H1 (cell line): ENCODE results near the gene SMAD1. TPM values are rescaled to one million over a fixed set of nuclear protein-coding genes. Genes with fewer than 3 reads are reported as not detected.

Experiments
- CTCF ChIA-PET: fragments of 300-600 bp; sonication (Branson Sonifier 250); formaldehyde crosslinking; loops from one replicate; lab custom pipeline; 2021; ENCODE audit not compliant: partially characterized antibody; lab: Charles Lee
- POLR2A ChIA-PET: fragments of 300-600 bp; sonication (Branson Sonifier 250); formaldehyde crosslinking; loops from one replicate; lab custom pipeline; 2021; ENCODE audit warnings: inconsistent platforms; ENCODE audit not compliant: partially characterized antibody; lab: Charles Lee
- DNase-seq, 2 experiments: peaks; one replicate each; pipeline versions ENCODE4 v3.0.0 to v3.0.0-alpha.2; 2010 to 2022; ENCODE audit warnings: low spot score in 2 of 2, low read depth in 1 of 2, mixed read lengths in 1 of 2
- FAIRE-seq: peaks from 2 replicates; lab custom pipeline; 2011; peaks lifted over from hg19 to GRCh38; lab: Jason Lieb, UNC
- H2AFZ ChIP-seq: 2 replicates; pipeline ENCODE4 v1.8.1; 2012; ENCODE audit warnings: low read length, inconsistent platforms
- H2AK5ac ChIP-seq: 2 replicates; pipeline ENCODE4 v1.6.1; 2013; ENCODE audit warnings: low read depth, low read length
- H2BK120ac ChIP-seq: replicated peaks from 2 replicates; pipeline ENCODE3; 2013; ENCODE audit warnings: low read depth, low read length, inconsistent platforms
- H2BK12ac ChIP-seq: 2 replicates; pipeline ENCODE4 v1.6.1; 2013; ENCODE audit warnings: low read depth, low read length
- H2BK15ac ChIP-seq: 2 replicates; pipeline ENCODE4 v1.6.1; 2013; ENCODE audit warnings: low read length
- H2BK20ac ChIP-seq: 2 replicates; pipeline ENCODE4 v1.6.1; 2013; ENCODE audit warnings: low read length
- H2BK5ac ChIP-seq: 2 replicates; pipeline ENCODE4 v1.6.1; 2013; ENCODE audit warnings: low read depth, low read length
- H3K14ac ChIP-seq: 2 replicates; pipeline ENCODE4 v1.6.1; 2013; ENCODE audit warnings: inconsistent platforms; ENCODE audit not compliant: insufficient read length
- H3K18ac ChIP-seq: 2 replicates; pipeline ENCODE4 v1.6.1; 2013; ENCODE audit warnings: low read length; ENCODE audit errors: extremely low read depth
- H3K23ac ChIP-seq: 2 replicates; pipeline ENCODE4 v1.6.1; 2013; ENCODE audit warnings: inconsistent platforms; ENCODE audit not compliant: insufficient read length
- H3K23me2 ChIP-seq: 2 replicates; pipeline ENCODE4 v1.6.1; 2013; ENCODE audit warnings: low read depth, low read length
- H3K27ac ChIP-seq: 2 replicates; pipeline ENCODE4 v1.6.1; 2011; ENCODE audit warnings: low read depth, low read length, inconsistent platforms
- H3K27me3 ChIP-seq, 4 experiments: replicated peaks in 1 of 4; 1 replicate in 1 of 4; 2 replicates in 3 of 4; pipeline versions ENCODE4 v1.6.1 to v1.8.1; 2011 to 2013; ENCODE audit warnings: low read length in 3 of 4, mild to moderate bottlenecking in 3 of 4, inconsistent platforms in 2 of 4, mixed read lengths in 2 of 4, moderate library complexity in 1 of 4; ENCODE audit not compliant: control insufficient read depth in 3 of 4, insufficient read depth in 3 of 4; ENCODE audit errors: extremely low read depth in 1 of 4
- H3K36me3 ChIP-seq, 4 experiments: 2 replicates each; pipeline versions ENCODE4 v1.6.1 to v1.8.1; 2011 to 2013; ENCODE audit warnings: mild to moderate bottlenecking in 4 of 4, low read length in 3 of 4, moderate library complexity in 2 of 4, control low read depth in 1 of 4, inconsistent platforms in 1 of 4; ENCODE audit not compliant: insufficient read depth in 4 of 4, control insufficient read depth in 2 of 4
- H3K4ac ChIP-seq: replicated peaks from 2 replicates; pipeline ENCODE3; 2013; ENCODE audit warnings: low read length, low read depth, mixed read lengths, inconsistent platforms; ENCODE audit not compliant: insufficient read length
- H3K4me1 ChIP-seq, 4 experiments: replicated peaks in 1 of 4; 1 replicate in 1 of 4; 2 replicates in 3 of 4; pipeline versions ENCODE4 v1.6.1 to v1.8.1; 2011 to 2013; ENCODE audit warnings: low read length in 3 of 4, inconsistent platforms in 2 of 4, mixed read lengths in 1 of 4; ENCODE audit not compliant: insufficient read depth in 4 of 4, control insufficient read depth in 3 of 4
- H3K4me2 ChIP-seq, 2 experiments: 2 replicates each; pipeline versions ENCODE4 v1.6.1 to v1.8.1; 2011 to 2013; ENCODE audit warnings: low read depth in 2 of 2, low read length in 2 of 2, control low read depth in 1 of 2, inconsistent platforms in 1 of 2, mild to moderate bottlenecking in 1 of 2; ENCODE audit not compliant: insufficient read depth in 1 of 2
- H3K4me3 ChIP-seq, 4 experiments: fragments of 200-600, 300-600 bp in 1 of 4; sonication (generic), shearing (Covaris generic), sonication (Bioruptor Twin) in 1 of 4; 2 replicates each; pipeline versions ENCODE4 v1.5.1 to v1.8.1; 2011 to 2016; ENCODE audit warnings: low read length in 4 of 4, low read depth in 3 of 4, control low read depth in 2 of 4, inconsistent platforms in 2 of 4, mild to moderate bottlenecking in 2 of 4, mixed read lengths in 1 of 4, moderate library complexity in 1 of 4; ENCODE audit not compliant: insufficient read depth in 2 of 4; ENCODE audit errors: extremely low read depth in 1 of 4
- H3K56ac ChIP-seq: replicated peaks from 2 replicates; pipeline ENCODE3; 2013; ENCODE audit warnings: low read depth, mild to moderate bottlenecking, mixed read lengths, low read length, inconsistent platforms; ENCODE audit not compliant: insufficient read length
- H3K79me1 ChIP-seq: 2 replicates; pipeline ENCODE4 v1.6.1; 2013; ENCODE audit warnings: low read depth, low read length, control low read depth
- H3K79me2 ChIP-seq, 2 experiments: 2 replicates each; pipeline versions ENCODE4 v1.6.1 to v1.8.1; 2012 to 2013; ENCODE audit warnings: low read length in 2 of 2, mild to moderate bottlenecking in 2 of 2, inconsistent platforms in 1 of 2; ENCODE audit not compliant: insufficient read depth in 2 of 2, control insufficient read depth in 1 of 2
- H3K9ac ChIP-seq, 4 experiments: replicated peaks in 1 of 4; 1 replicate in 1 of 4; 2 replicates in 3 of 4; pipeline versions ENCODE4 v1.6.1 to v1.8.1; 2011 to 2013; ENCODE audit warnings: low read depth in 3 of 4, low read length in 3 of 4, control low read depth in 2 of 4, mild to moderate bottlenecking in 2 of 4, moderate library complexity in 2 of 4, inconsistent platforms in 1 of 4; ENCODE audit errors: extremely low read depth in 1 of 4
- H3K9me3 ChIP-seq, 2 experiments: 2 replicates each; pipeline versions ENCODE4 v1.6.1 to v1.8.1; 2012 to 2013; ENCODE audit warnings: mild to moderate bottlenecking in 2 of 2, moderate library complexity in 2 of 2, control low read depth in 1 of 2, inconsistent platforms in 1 of 2, low read depth in 1 of 2, low read length in 1 of 2, mixed read lengths in 1 of 2; ENCODE audit not compliant: insufficient read depth in 2 of 2
- H4K20me1 ChIP-seq, 2 experiments: replicated peaks in 1 of 2; 2 replicates each; pipeline versions ENCODE3 to v1.8.1; 2011 to 2013; ENCODE audit warnings: inconsistent platforms in 2 of 2, low read length in 2 of 2, mild to moderate bottlenecking in 1 of 2; ENCODE audit not compliant: insufficient read depth in 2 of 2, control insufficient read depth in 1 of 2
- H4K5ac ChIP-seq: 2 replicates; pipeline ENCODE4 v1.6.1; 2013; ENCODE audit warnings: low read length, low read depth, mixed read lengths, inconsistent platforms; ENCODE audit not compliant: insufficient read length
- H4K8ac ChIP-seq: 2 replicates; pipeline ENCODE4 v1.8.0; 2013; ENCODE audit warnings: mild to moderate bottlenecking, moderate library complexity, low read length, inconsistent platforms; ENCODE audit not compliant: insufficient read depth; ENCODE audit errors: extremely low read depth
- H4K91ac ChIP-seq: replicated peaks from 2 replicates; pipeline ENCODE3; 2013; ENCODE audit warnings: low read length, mixed read lengths, inconsistent platforms; ENCODE audit not compliant: insufficient read length
- BCL11A ChIP-seq, 2 experiments: IDR thresholded peaks; one replicate each; pipeline ENCODE4 v1.6.1; 2011; ENCODE audit warnings: low read depth in 2 of 2, low read length in 2 of 2, mild to moderate bottlenecking in 2 of 2
- BRCA1 ChIP-seq: IDR thresholded peaks from 2 replicates; pipeline ENCODE4 v1.6.1; 2012; ENCODE audit warnings: low read depth, low read length, improper control_type of control experiment
- CBX8 ChIP-seq: fragments of 300-800, 300-1000 bp; sonication (generic); IDR thresholded peaks from 2 replicates; pipeline ENCODE4 v1.7.1; 2016; ENCODE audit warnings: low read depth, low read length, borderline replicate concordance
- CHD2 ChIP-seq: IDR thresholded peaks from 2 replicates; pipeline ENCODE4 v1.6.1; 2012; ENCODE audit warnings: low read length, improper control_type of control experiment
- CREB1 ChIP-seq: IDR thresholded peaks from 2 replicates; pipeline ENCODE4 v1.6.1; 2012; ENCODE audit warnings: inconsistent platforms
- JUN ChIP-seq: IDR thresholded peaks from 2 replicates; pipeline ENCODE4 v1.6.1; 2011; ENCODE audit warnings: low read depth, mild to moderate bottlenecking, improper control_type of control experiment, low read length
- PHF8 ChIP-seq: fragments of 200-600 bp; sonication (generic); conservative IDR thresholded peaks from 2 replicates; pipeline ENCODE4 v1.7.1; 2012; ENCODE audit warnings: low read depth, mild to moderate bottlenecking, inconsistent platforms, low read length, moderate library complexity
- SIN3A ChIP-seq, 2 experiments: IDR thresholded peaks in 1 of 2; conservative IDR thresholded peaks in 1 of 2; 2 replicates each; pipeline ENCODE4 v1.6.1; 2011 to 2012; ENCODE audit warnings: low read length in 2 of 2, improper control_type of control experiment in 1 of 2, low read depth in 1 of 2, mild to moderate bottlenecking in 1 of 2
- SIRT6 ChIP-seq: IDR thresholded peaks from one replicate; pipeline ENCODE4 v1.7.1; 2012; ENCODE audit warnings: low read length, inconsistent platforms
- TAF1 ChIP-seq: IDR thresholded peaks from 2 replicates; pipeline ENCODE4 v1.6.1; 2011; ENCODE audit warnings: mild to moderate bottlenecking, low read depth, low read length
- TBP ChIP-seq: IDR thresholded peaks from 2 replicates; pipeline ENCODE4 v1.6.1; 2011; ENCODE audit warnings: low read depth, low read length, improper control_type of control experiment
- WGBS, 2 experiments: shearing (Covaris generic) in 1 of 2; methylation state at CpG; one replicate each; pipeline versions ENCODE4 v1.1.6 to v1.1.7; 2013 to 2015; ENCODE audit warnings: low lambda C conversion rate in 2 of 2, mixed read lengths in 2 of 2, inconsistent platforms in 1 of 2, low coverage in 1 of 2, missing lambda C conversion rate in 1 of 2; ENCODE audit not compliant: insufficient replicate concordance in 2 of 2, insufficient coverage in 1 of 2, insufficient read length in 1 of 2; ENCODE audit errors: extremely low coverage in 1 of 2, missing lambda C conversion rate in 1 of 2; 5-methylcytosine and 5-hydroxymethylcytosine counted together
- polyA plus RNA-seq, 7 experiments: library from polyadenylated mRNA; depleted of rRNA in 3 of 7; stranded (reverse) in 5 of 7; unstranded in 2 of 7; fragments of >200 nt in 5 of 7; fragments of 200-250 nt in 2 of 7; gene quantifications; 1 replicate in 5 of 7; 2 replicates in 1 of 7; 4 replicates in 1 of 7; pipeline versions ENCODE4 v1.2.1 to v1.2.3, GENCODE V29; 2011 to 2013; ENCODE audit warnings: missing spikeins in 2 of 7, mixed read lengths in 2 of 7
- total RNA-seq: library from RNA; stranded (reverse); fragmentation: NEBNext Ultra II Directional; extraction: Animal tissue kit (Norgen Biotek cat#: 25700); gene quantifications from 2 replicates; pipeline ENCODE4 v1.2.1, GENCODE V29; 2021
- TF ChIP-seq, protein P1 (sequence below), 3 experiments: IDR thresholded peaks; 1 replicate in 2 of 3; 2 replicates in 1 of 3; pipeline versions ENCODE4 v1.5.1 to v1.6.1; 2011; ENCODE audit warnings: low read length in 3 of 3, mild to moderate bottlenecking in 3 of 3, inconsistent platforms in 2 of 3, low read depth in 1 of 3, moderate library complexity in 1 of 3; ENCODE audit not compliant: insufficient read depth in 1 of 3; ENCODE audit errors: control extremely low read depth in 1 of 3

SMAD1 gene
- total and polyA plus RNA-seq, 2 of the 8 experiments (the other 6 are each of a cell fraction or from before 2014, with no cell fraction given), result 22.6 to 25.3 TPM

DNA sequence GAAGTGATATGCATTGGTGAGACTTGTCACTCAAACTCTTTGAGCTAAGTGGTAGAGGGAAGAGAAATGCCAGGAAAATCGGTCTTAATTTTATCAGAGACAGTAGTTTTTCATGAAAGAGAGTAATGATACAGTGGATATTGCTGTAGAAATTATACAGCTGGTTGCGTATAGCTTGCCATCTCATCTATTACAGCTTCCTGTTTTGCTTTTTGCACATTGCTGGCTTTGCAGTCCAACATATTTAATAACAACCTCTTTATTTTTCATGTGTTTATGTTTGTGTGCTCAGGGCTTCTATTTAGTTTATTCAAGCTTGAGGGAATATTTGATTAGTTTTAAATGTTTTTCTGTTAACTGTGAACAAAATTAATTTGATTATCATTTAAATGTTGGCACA is 11.5 kb downstream of the SMAD1 start:
- no peaks in the 10 kb centered on the region for H3K36me3 ChIP-seq
- no peak overlapping the region for H3K14ac ChIP-seq
- no peaks in the 10 kb centered on the region for H3K9me3 ChIP-seq
- DNase-seq (no peak), FAIRE-seq (no peak)
- H4K91ac ChIP-seq, result no peak overlapping the region
- no peak overlapping the region for H2AK5ac ChIP-seq
- H3K23ac ChIP-seq, result no peak overlapping the region
- no peak overlapping the region for H3K4me3 ChIP-seq
- ChIA-PET POLR2A (interaction anchor here (0.9 to 1.1 kb wide), 2 partner anchors 9 to 11 kb away, joined by 3 read pairs; no protein-coding TSS in a partner anchor), CTCF (interaction anchor here (1.0 to 1.4 kb wide), 3 partner anchors 13 to 64 kb away, joined by 3 to 4 read pairs (median 3); no protein-coding TSS in a partner anchor)
- 92% methylated on average over 2 of the region's 2 CpGs; no CpG with 5 or more reads in 1 of the 2 experiments for WGBS, 2 experiments
- no peak overlapping the region for H2BK20ac ChIP-seq
- no peak overlapping the region for H3K56ac ChIP-seq
- H3K27me3 ChIP-seq, result no peaks in the 10 kb centered on the region
- no peak overlapping the region for H2BK12ac ChIP-seq
- H3K27ac ChIP-seq, result no peak overlapping the region
- H3K79me1 ChIP-seq, result no peaks in the 10 kb centered on the region; the same call in 1 of the 2 replicates
- peaks cover 0 to 74% of the 10 kb centered on the region in 2 experiments; a peak in 2 of 4 replicates for H3K79me2 ChIP-seq
- no peak overlapping the region for H2BK5ac ChIP-seq
- H2BK120ac ChIP-seq, result no peak overlapping the region
- H4K20me1 ChIP-seq, result no peaks in the 10 kb centered on the region
- H2AFZ ChIP-seq, result no peak overlapping the region
- H3K23me2 ChIP-seq, result no peaks in the 10 kb centered on the region
- no peak overlapping the region for H4K5ac ChIP-seq
- no peak overlapping the region for H3K18ac ChIP-seq
- H3K9ac ChIP-seq, result no peak overlapping the region
- H3K4me2 ChIP-seq, result no peak overlapping the region
- no peak overlapping the region for H2BK15ac ChIP-seq
- H3K4ac ChIP-seq, result no peak overlapping the region
- H4K8ac ChIP-seq, result no peak overlapping the region
- peaks cover 0 to 3% (median 0%) of the 10 kb centered on the region in 4 experiments; a peak in 2 of 7 replicates for H3K4me1 ChIP-seq
- TF ChIP-seq SIRT6 (no peak), BCL11A (IDR thresholded peaks at IDR 0.05; ENCODE audit: low read depth in 2 of 2, low read length in 2 of 2) (no peak), JUN (no peak), TBP (no peak), CREB1 (no peak), TAF1 (no peak), CBX8 (no peak), CHD2 (no peak), PHF8 (no peak), BRCA1 (no peak), SIN3A (conservative IDR thresholded peaks at IDR 0.05 in 1 of 2, IDR thresholded peaks at IDR 0.05 in 1 of 2; ENCODE audit: low read depth in 1 of 2, low read length in 2 of 2) (no peak)
- TF ChIP-seq, protein P1, sequence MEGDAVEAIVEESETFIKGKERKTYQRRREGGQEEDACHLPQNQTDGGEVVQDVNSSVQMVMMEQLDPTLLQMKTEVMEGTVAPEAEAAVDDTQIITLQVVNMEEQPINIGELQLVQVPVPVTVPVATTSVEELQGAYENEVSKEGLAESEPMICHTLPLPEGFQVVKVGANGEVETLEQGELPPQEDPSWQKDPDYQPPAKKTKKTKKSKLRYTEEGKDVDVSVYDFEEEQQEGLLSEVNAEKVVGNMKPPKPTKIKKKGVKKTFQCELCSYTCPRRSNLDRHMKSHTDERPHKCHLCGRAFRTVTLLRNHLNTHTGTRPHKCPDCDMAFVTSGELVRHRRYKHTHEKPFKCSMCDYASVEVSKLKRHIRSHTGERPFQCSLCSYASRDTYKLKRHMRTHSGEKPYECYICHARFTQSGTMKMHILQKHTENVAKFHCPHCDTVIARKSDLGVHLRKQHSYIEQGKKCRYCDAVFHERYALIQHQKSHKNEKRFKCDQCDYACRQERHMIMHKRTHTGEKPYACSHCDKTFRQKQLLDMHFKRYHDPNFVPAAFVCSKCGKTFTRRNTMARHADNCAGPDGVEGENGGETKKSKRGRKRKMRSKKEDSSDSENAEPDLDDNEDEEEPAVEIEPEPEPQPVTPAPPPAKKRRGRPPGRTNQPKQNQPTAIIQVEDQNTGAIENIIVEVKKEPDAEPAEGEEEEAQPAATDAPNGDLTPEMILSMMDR (IDR thresholded peaks at IDR 0.05; ENCODE audit: control extremely low read depth in 1 of 3, insufficient read depth in 1 of 3, low read depth in 1 of 3, low read length in 3 of 3), result no peak
